ENCODE data around the gene SDC4. TPM values are rescaled to one million over a fixed set of nuclear protein-coding genes. Genes with fewer than 3 reads are reported as not detected.

The SDC4 gene
- total and polyA plus RNA-seq, 9 of the 15 experiments (the other 6 are each of a cell fraction or from before 2014, with no cell fraction given): 2.1 to 10.7 (median 6.3) TPM

- Histone ChIP-seq H3K79me2 (ENCODE audit: control insufficient read depth, insufficient read depth, low read length) (no peaks in the 10 kb centered on the region), H3K4me2 (ENCODE audit: insufficient read depth, low read length) (no peak overlapping the region), H3K27me3 (ENCODE audit: control insufficient read depth in 2 of 2, insufficient read depth in 2 of 2, low read length in 2 of 2) (no peaks in the 10 kb centered on the region), H4K20me1 (replicated peaks; ENCODE audit: control insufficient read depth, insufficient read depth, low read length) (no peaks in the 10 kb centered on the region), H3K9me1 (ENCODE audit: control insufficient read depth, insufficient read depth, low read length) (no peaks in the 10 kb centered on the region), H2AFZ (ENCODE audit: low read depth, low read length) (no peak overlapping the region), H3K27ac (ENCODE audit: extremely low read depth, low read depth, low read length) (no peak overlapping the region), H3K36me3 (ENCODE audit: control insufficient read depth, insufficient read depth, low read length) (no peaks in the 10 kb centered on the region), H3K4me1 (replicated peaks in 1 of 2; ENCODE audit: control insufficient read depth in 2 of 2, insufficient read depth in 2 of 2, low read length in 2 of 2) (peaks cover 0 to 20% of the 10 kb centered on the region in 2 experiments; a peak in 4 of 5 replicates), H3K9me3 (replicated peaks; ENCODE audit: control insufficient read depth, insufficient read depth, low read depth, low read length) (no peaks in the 10 kb centered on the region), H3K4me3 (no peak overlapping the region), H3K9ac (ENCODE audit: insufficient read depth in 1 of 2, low read depth in 2 of 2, low read length in 2 of 2) (no peak overlapping the region)
- DNase-seq (ENCODE audit: extremely low read depth in 1 of 4, low spot score in 3 of 4): no peak
- WGBS (ENCODE audit: insufficient coverage, low coverage, missing lambda C conversion rate): 45% methylated on average over 9 of the region's 9 CpGs
- no TSS peak for BruUV-seq (replicated peaks)
- CTCF ChIA-PET (ENCODE audit: low intra/inter-chr PET ratio): no interaction called here
- no peak for ATAC-seq
- in situ Hi-C loops (cut with MboI): no loop called here
- no peak for FAIRE-seq
- intact Hi-C loops (cut with micrococcal nuclease): no loop called here
- no peak for TF ChIP-seq HOXB6 (CRISPR knock-in tag; IDR thresholded peaks at IDR 0.05; ENCODE audit: borderline replicate concordance)
- POLR2A ChIA-PET: interaction anchor here (1.1 to 1.4 kb wide), 3 partner anchors 9 to 13 kb away, joined by 3 to 7 read pairs (median 3); partner anchors contain the start of gene SYS1
These were observed 6.4 kb upstream of the SDC4 start for GRCh38 chr20:45354423-45355208.

DNA sequence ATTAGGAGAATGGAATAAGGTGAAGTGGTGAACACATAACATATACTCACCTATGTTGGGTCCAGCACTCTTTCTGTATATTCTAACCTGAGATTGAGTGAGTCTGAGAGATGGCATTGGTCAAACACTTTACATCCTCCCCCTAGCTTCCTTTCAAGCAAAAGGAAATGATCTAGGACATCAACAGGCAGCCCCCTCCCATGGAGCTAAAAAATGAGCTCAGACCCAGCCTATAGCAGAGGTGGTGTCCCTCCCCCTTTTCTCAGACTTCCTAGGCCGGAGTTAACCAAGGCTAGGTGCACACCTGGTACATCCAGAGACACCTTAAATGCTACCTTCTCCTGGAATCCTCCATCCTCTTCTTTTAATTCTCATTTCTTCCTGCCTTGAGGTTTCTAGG lies 5.5 kb upstream of the SDC4 start:
- Histone ChIP-seq H3K27ac (ENCODE audit: extremely low read depth, low read depth, low read length) (no peak overlapping the region), H3K9ac (ENCODE audit: insufficient read depth in 1 of 2, low read depth in 2 of 2, low read length in 2 of 2) (no peak overlapping the region), H2AFZ (ENCODE audit: low read depth, low read length) (no peak overlapping the region), H3K4me1 (replicated peaks in 1 of 2; ENCODE audit: control insufficient read depth in 2 of 2, insufficient read depth in 2 of 2, low read length in 2 of 2) (peaks cover under 1 to 17% of the 10 kb centered on the region in 2 experiments; a peak in 3 of 5 replicates), H3K27me3 (ENCODE audit: control insufficient read depth in 2 of 2, insufficient read depth in 2 of 2, low read length in 2 of 2) (no peaks in the 10 kb centered on the region), H4K20me1 (replicated peaks; ENCODE audit: control insufficient read depth, insufficient read depth, low read length) (no peaks in the 10 kb centered on the region), H3K79me2 (ENCODE audit: control insufficient read depth, insufficient read depth, low read length) (no peaks in the 10 kb centered on the region), H3K4me2 (ENCODE audit: insufficient read depth, low read length) (no peak overlapping the region), H3K9me1 (ENCODE audit: control insufficient read depth, insufficient read depth, low read length) (no peaks in the 10 kb centered on the region), H3K36me3 (ENCODE audit: control insufficient read depth, insufficient read depth, low read length) (no peaks in the 10 kb centered on the region), H3K4me3 (no peak overlapping the region), H3K9me3 (replicated peaks; ENCODE audit: control insufficient read depth, insufficient read depth, low read depth, low read length) (no peaks in the 10 kb centered on the region)
- BruUV-seq (replicated peaks): no TSS peak
- ChIA-PET POLR2A (interaction anchor here (1.3 kb wide), 1 partner anchor 9 kb away, joined by 7 read pairs; the partner anchor contains the start of gene SYS1), CTCF (ENCODE audit: low intra/inter-chr PET ratio) (no interaction called here)
- WGBS (ENCODE audit: insufficient coverage, low coverage, missing lambda C conversion rate): 50% methylated on average over 1 of the region's 1 CpG
- intact Hi-C loops (cut with micrococcal nuclease) (no loop called here), in situ Hi-C loops (cut with MboI) (no loop called here)
- DNase-seq (ENCODE audit: extremely low read depth in 1 of 4, low spot score in 3 of 4): no peak
- ATAC-seq: no peak
- FAIRE-seq: no peak
- TF ChIP-seq TCF7L2 (IDR thresholded peaks at IDR 0.05; ENCODE audit: low read depth, low read length): no peak
- TF ChIP-seq ETV6 (IDR thresholded peaks at IDR 0.05; ENCODE audit: borderline replicate concordance in 1 of 2, low read depth in 2 of 2, low read length in 1 of 2): no peak
- no peak for TF ChIP-seq ETV6 (CRISPR knock-in tag; IDR thresholded peaks at IDR 0.05; ENCODE audit: borderline replicate concordance)
- TF ChIP-seq SIRT6 (IDR thresholded peaks at IDR 0.05; ENCODE audit: low read depth, low read length): no peak
- no peak for TF ChIP-seq MEIS2 (IDR thresholded peaks at IDR 0.05; ENCODE audit: partially characterized antibody)
- no peak for TF ChIP-seq CREB1 (IDR thresholded peaks at IDR 0.05)
- no peak for TF ChIP-seq CREB1 (CRISPR knock-in tag; IDR thresholded peaks at IDR 0.05)
- no peak for TF ChIP-seq ADNP (tag; IDR thresholded peaks at IDR 0.05)
- TF ChIP-seq MBD2 (IDR thresholded peaks at IDR 0.05; ENCODE audit: borderline replicate concordance, low read depth): no peak

All from K562 (cell line).